K562 (cell line): ENCODE results near the gene PLEKHA6. TPM values are rescaled to one million over a fixed set of nuclear protein-coding genes. Genes with fewer than 3 reads are reported as not detected.

Experiments
- CCNT2 ChIP-seq: IDR thresholded peaks from 2 replicates; pipeline ENCODE4 v1.6.1; 2011; ENCODE audit warnings: borderline replicate concordance, low read depth, mild to moderate bottlenecking, moderate library complexity, mixed read lengths, low read length; ENCODE audit not compliant: insufficient read length; ENCODE audit errors: extremely low read depth
- DPF2 ChIP-seq: fragments of 450-650 bp; IDR thresholded peaks from 2 replicates; pipeline ENCODE4 v1.6.1; 2016
- FOXJ2 ChIP-seq: fragments of 200-800 bp; sonication (Bioruptor generic); IDR thresholded peaks from 2 replicates; pipeline ENCODE4 v1.6.1; 2016; ENCODE audit warnings: missing genetic modification characterization, missing compliant biosample characterization
- KLF16 ChIP-seq: IDR thresholded peaks from 2 replicates; pipeline ENCODE4 v1.6.1; 2016; ENCODE audit warnings: antibody characterized with exemption
- MEIS2 ChIP-seq: fragments of 450-650 bp; IDR thresholded peaks from 2 replicates; pipeline ENCODE4 v1.6.1; 2014; ENCODE audit warnings: mild to moderate bottlenecking; ENCODE audit not compliant: partially characterized antibody
- NEUROD1 ChIP-seq: fragments of 150-350 bp; IDR thresholded peaks from 2 replicates; pipeline ENCODE4 v1.6.1; 2014; ENCODE audit warnings: borderline replicate concordance, low read length, low read depth; ENCODE audit not compliant: partially characterized antibody
- POU5F1 ChIP-seq: fragments of 150-350 bp; IDR thresholded peaks from 2 replicates; pipeline ENCODE4 v1.6.1; 2014; ENCODE audit warnings: borderline replicate concordance, low read length, low read depth, mild to moderate bottlenecking; ENCODE audit not compliant: partially characterized antibody
- PTBP1 ChIP-seq: fragments of 200-400 bp; formaldehyde crosslinking; IDR thresholded peaks from 2 replicates; pipeline ENCODE4 v1.6.1; 2017; ENCODE audit warnings: low read depth, low read length
- PTRF ChIP-seq: fragments of 450-650 bp; IDR thresholded peaks from 2 replicates; pipeline ENCODE4 v1.6.1; 2016; ENCODE audit warnings: mild to moderate bottlenecking, missing genetic modification characterization, missing compliant biosample characterization
- SAFB2 ChIP-seq: fragments of 200-400 bp; formaldehyde crosslinking; IDR thresholded peaks from 2 replicates; pipeline ENCODE4 v1.6.1; 2018; ENCODE audit warnings: borderline replicate concordance, low read length, low read depth, moderate library complexity; ENCODE audit not compliant: severe bottlenecking
- SRSF9 ChIP-seq: fragments of 200-400 bp; formaldehyde crosslinking; IDR thresholded peaks from 2 replicates; pipeline ENCODE4 v1.6.1; 2017; ENCODE audit warnings: low read depth, low read length, borderline replicate concordance
- TAF9B ChIP-seq: fragments of 450-650 bp; IDR thresholded peaks from 2 replicates; pipeline ENCODE4 v1.6.1; 2018; ENCODE audit warnings: mild to moderate bottlenecking; ENCODE audit not compliant: partially characterized antibody
- TBL1XR1 ChIP-seq, 2 experiments: IDR thresholded peaks; 2 replicates each; pipeline ENCODE4 v1.6.1; 2012; ENCODE audit warnings: improper control_type of control experiment in 2 of 2, low read length in 2 of 2, mild to moderate bottlenecking in 1 of 2
- TRIM28 ChIP-seq: fragments of 450-650 bp; IDR thresholded peaks from 2 replicates; pipeline ENCODE4 v1.6.1; 2017
- XRCC4 ChIP-seq: IDR thresholded peaks from one replicate; pipeline ENCODE4 v1.6.1; 2011; ENCODE audit not compliant: insufficient read depth, insufficient read length; ENCODE audit errors: extremely low read depth
- ZBTB17 ChIP-seq: fragments of 450-650 bp; formaldehyde crosslinking; IDR thresholded peaks from 2 replicates; pipeline ENCODE4 v1.4.0; 2020; ENCODE audit warnings: mild to moderate bottlenecking
- ZNF354B ChIP-seq: fragments of 250-450 bp; sonication (Bioruptor Pico); IDR thresholded peaks from 2 replicates; pipeline ENCODE4 v1.4.0; 2020
- ZNF764 ChIP-seq: fragments of 250-450 bp; sonication (Bioruptor Pico); IDR thresholded peaks from 2 replicates; pipeline ENCODE4 v1.4.0; 2020; ENCODE audit warnings: low read depth, mild to moderate bottlenecking, moderate library complexity
- polyA plus RNA-seq, 8 experiments: library from polyadenylated mRNA; depleted of rRNA in 4 of 8; stranded (reverse) in 5 of 8; unstranded in 3 of 8; fragments of >200 nt; fragmentation: Nextera tagmentation in 2 of 8; fragmentation: Illumina TruSeq in 1 of 8; extraction: Ambion mirVana in 2 of 8; extraction: Trizol in 1 of 8; gene quantifications; 2 replicates each; pipeline versions ENCODE4 v1.2.1 to v1.2.3, GENCODE V29; 2011 to 2014; ENCODE audit warnings: inconsistent platforms in 1 of 8, missing spikeins in 1 of 8
- total RNA-seq, 7 experiments: library from RNA; depleted of rRNA in 6 of 7; stranded (reverse); fragments of >200 nt in 6 of 7; fragmentation: Illumina TruSeq in 2 of 7; extraction: Trizol in 2 of 7; gene quantifications; 2 replicates each; pipeline versions ENCODE4 v1.2.1 to v1.2.3, GENCODE V29; 2011 to 2021; ENCODE audit warnings: low replicate concordance in 1 of 7
- TF ChIP-seq, protein P1 (sequence below): fragments of 250-450 bp; sonication (Bioruptor Pico); IDR thresholded peaks from 2 replicates; pipeline ENCODE4 v1.4.0; 2020; ENCODE audit warnings: mild to moderate bottlenecking
- TF ChIP-seq, protein P2 (sequence below): fragments of 450-650 bp; formaldehyde crosslinking; IDR thresholded peaks from 2 replicates; pipeline ENCODE4 v1.4.0; 2022; ENCODE audit warnings: mild to moderate bottlenecking, moderate library complexity
- TF ChIP-seq, protein P3 (sequence below): fragments of 450-650 bp; IDR thresholded peaks from 2 replicates; pipeline ENCODE4 v1.7.0; 2016; ENCODE audit warnings: borderline replicate concordance
- TF ChIP-seq, protein P4 (sequence below): sonication (generic); formaldehyde crosslinking; IDR thresholded peaks from 2 replicates; pipeline ENCODE4 v1.8.1; 2023; ENCODE audit warnings: mild to moderate bottlenecking, missing genetic modification reagents

PLEKHA6 gene
- total and polyA plus RNA-seq, 9 of the 15 experiments (the other 6 are each of a cell fraction or from before 2014, with no cell fraction given): under 0.01 to 0.33 (median 0.01) TPM; not detected in 4

DNA sequence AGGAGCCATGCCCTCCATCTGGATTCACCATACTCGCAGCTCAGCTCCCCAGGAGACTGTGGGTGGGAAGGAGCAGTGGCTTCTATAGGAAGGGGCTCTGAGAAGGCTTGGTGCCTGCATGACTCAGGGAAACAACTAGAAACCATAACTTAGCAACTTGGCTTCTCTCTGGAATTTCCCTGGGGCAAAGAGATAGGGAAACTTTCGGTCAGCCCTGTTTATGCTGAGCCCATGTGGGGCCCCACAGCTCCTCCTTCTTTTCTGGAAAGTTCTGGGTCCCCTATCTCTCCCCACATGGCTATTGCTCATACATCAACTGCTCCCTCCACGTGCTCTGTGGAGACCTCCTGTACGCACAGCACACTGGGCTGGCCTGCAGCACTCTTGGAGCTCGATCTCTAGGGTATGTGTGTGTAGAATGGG, 39.3 kb downstream of the PLEKHA6 start (continued):
- no peak for TF ChIP-seq ZNF354B (CRISPR knock-in tag)
- TF ChIP-seq, protein P1, sequence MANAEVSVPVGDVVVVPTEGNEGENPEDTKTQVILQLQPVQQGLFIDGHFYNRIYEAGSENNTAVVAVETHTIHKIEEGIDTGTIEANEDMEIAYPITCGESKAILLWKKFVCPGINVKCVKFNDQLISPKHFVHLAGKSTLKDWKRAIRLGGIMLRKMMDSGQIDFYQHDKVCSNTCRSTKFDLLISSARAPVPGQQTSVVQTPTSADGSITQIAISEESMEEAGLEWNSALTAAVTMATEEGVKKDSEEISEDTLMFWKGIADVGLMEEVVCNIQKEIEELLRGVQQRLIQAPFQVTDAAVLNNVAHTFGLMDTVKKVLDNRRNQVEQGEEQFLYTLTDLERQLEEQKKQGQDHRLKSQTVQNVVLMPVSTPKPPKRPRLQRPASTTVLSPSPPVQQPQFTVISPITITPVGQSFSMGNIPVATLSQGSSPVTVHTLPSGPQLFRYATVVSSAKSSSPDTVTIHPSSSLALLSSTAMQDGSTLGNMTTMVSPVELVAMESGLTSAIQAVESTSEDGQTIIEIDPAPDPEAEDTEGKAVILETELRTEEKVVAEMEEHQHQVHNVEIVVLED: no peak
- peak; percentile 79 for TF ChIP-seq ZBTB17 (CRISPR knock-in tag)
- TF ChIP-seq TRIM28: no peak
- TF ChIP-seq DPF2: 0 out of 2 replicates have a peak, but pooled peaks have one; percentile 27
- no peak for TF ChIP-seq TAF9B
- TF ChIP-seq SRSF9: no peak
- no peak for TF ChIP-seq PTBP1
- TF ChIP-seq, protein P2, sequence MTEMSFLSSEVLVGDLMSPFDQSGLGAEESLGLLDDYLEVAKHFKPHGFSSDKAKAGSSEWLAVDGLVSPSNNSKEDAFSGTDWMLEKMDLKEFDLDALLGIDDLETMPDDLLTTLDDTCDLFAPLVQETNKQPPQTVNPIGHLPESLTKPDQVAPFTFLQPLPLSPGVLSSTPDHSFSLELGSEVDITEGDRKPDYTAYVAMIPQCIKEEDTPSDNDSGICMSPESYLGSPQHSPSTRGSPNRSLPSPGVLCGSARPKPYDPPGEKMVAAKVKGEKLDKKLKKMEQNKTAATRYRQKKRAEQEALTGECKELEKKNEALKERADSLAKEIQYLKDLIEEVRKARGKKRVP (CRISPR knock-in tag): peak; percentile 77
- TF ChIP-seq ZNF764: no peak
- TF ChIP-seq, protein P3, sequence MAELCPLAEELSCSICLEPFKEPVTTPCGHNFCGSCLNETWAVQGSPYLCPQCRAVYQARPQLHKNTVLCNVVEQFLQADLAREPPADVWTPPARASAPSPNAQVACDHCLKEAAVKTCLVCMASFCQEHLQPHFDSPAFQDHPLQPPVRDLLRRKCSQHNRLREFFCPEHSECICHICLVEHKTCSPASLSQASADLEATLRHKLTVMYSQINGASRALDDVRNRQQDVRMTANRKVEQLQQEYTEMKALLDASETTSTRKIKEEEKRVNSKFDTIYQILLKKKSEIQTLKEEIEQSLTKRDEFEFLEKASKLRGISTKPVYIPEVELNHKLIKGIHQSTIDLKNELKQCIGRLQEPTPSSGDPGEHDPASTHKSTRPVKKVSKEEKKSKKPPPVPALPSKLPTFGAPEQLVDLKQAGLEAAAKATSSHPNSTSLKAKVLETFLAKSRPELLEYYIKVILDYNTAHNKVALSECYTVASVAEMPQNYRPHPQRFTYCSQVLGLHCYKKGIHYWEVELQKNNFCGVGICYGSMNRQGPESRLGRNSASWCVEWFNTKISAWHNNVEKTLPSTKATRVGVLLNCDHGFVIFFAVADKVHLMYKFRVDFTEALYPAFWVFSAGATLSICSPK: no peak
- TF ChIP-seq, protein P4, sequence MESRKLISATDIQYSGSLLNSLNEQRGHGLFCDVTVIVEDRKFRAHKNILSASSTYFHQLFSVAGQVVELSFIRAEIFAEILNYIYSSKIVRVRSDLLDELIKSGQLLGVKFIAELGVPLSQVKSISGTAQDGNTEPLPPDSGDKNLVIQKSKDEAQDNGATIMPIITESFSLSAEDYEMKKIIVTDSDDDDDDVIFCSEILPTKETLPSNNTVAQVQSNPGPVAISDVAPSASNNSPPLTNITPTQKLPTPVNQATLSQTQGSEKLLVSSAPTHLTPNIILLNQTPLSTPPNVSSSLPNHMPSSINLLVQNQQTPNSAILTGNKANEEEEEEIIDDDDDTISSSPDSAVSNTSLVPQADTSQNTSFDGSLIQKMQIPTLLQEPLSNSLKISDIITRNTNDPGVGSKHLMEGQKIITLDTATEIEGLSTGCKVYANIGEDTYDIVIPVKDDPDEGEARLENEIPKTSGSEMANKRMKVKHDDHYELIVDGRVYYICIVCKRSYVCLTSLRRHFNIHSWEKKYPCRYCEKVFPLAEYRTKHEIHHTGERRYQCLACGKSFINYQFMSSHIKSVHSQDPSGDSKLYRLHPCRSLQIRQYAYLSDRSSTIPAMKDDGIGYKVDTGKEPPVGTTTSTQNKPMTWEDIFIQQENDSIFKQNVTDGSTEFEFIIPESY (CRISPR knock-in tag): no peak
- no peak for TF ChIP-seq MEIS2
- TF ChIP-seq POU5F1: no peak
- TF ChIP-seq PTRF (tag): no peak
- TF ChIP-seq NEUROD1: no peak
- no peak for TF ChIP-seq SAFB2
- TF ChIP-seq CCNT2: peak; percentile 16
- TF ChIP-seq TBL1XR1 (IDR thresholded peaks at IDR 0.05; ENCODE audit: low read length in 2 of 2): no peak
- no peak for TF ChIP-seq FOXJ2
- TF ChIP-seq XRCC4: no peak
- no peak for TF ChIP-seq KLF16
